SJSA1 (cell line): Measurements from ENCODE around the gene PDE11A. TPM values are rescaled to one million over a fixed set of nuclear protein-coding genes. Genes with fewer than 3 reads are reported as not detected.

Source experiments
- DNase-seq, 2 experiments: peaks; one replicate each; pipeline ENCODE4 v3.0.0-alpha.2; 2015 to 2020; ENCODE audit warnings: low spot score in 2 of 2, low read depth in 1 of 2
- H3K27ac ChIP-seq: fragments of 250-450 bp; sonication (Bioruptor Pico); 2 replicates; pipeline ENCODE4 v1.5.1; 2020; ENCODE audit warnings: mild to moderate bottlenecking, moderate library complexity
- H3K27me3 ChIP-seq: fragments of 250-450 bp; sonication (Bioruptor Pico); replicated peaks from 2 replicates; pipeline ENCODE4 v1.5.1; 2020; ENCODE audit warnings: mild to moderate bottlenecking, moderate library complexity
- H3K36me3 ChIP-seq: fragments of 250-450 bp; sonication (Bioruptor Pico); 2 replicates; pipeline ENCODE4 v1.5.1; 2020; ENCODE audit warnings: mild to moderate bottlenecking
- H3K4me1 ChIP-seq: fragments of 250-450 bp; sonication (Bioruptor Pico); replicated peaks from 2 replicates; pipeline ENCODE4 v1.6.1; 2021; ENCODE audit warnings: mild to moderate bottlenecking
- H3K4me3 ChIP-seq: fragments of 250-450 bp; sonication (Bioruptor Pico); 2 replicates; pipeline ENCODE4 v1.5.1; 2020; ENCODE audit warnings: mild to moderate bottlenecking
- H3K9me3 ChIP-seq: fragments of 250-450 bp; sonication (Bioruptor Pico); replicated peaks from 2 replicates; pipeline ENCODE4 v1.5.1; 2020; ENCODE audit warnings: mild to moderate bottlenecking
- total RNA-seq: library from RNA; depleted of rRNA; stranded (reverse); fragments of >200 nt; shearing (Covaris generic); gene quantifications from 2 replicates; pipeline ENCODE4 v1.2.3, GENCODE V29; 2014

Gene PDE11A
- total RNA-seq, 1 experiment from 2014 or later, result 0.42 TPM

DNA sequence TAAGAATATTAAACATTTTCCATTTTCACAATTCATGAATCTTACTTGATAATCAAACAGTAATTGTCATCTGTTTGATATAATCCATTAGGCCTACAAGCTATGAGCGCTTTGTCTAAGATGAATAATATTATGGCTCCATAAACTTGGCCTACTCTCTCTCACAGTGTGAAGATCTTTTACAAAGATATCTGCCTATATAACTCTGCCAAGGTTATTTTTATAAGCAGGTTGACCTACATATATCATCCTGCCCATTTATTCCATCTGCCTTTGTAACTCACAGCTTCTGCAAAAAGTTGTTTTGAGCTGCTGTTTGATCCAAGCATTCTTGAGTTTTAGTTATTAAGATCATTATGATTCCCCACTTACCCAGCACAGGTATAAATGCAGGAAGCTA lies 158.3 kb downstream of the PDE11A start:
- Histone ChIP-seq H3K36me3 (no peaks in the 10 kb centered on the region), H3K4me3 (no peak overlapping the region), H3K27ac (no peak overlapping the region), H3K4me1 (no peaks in the 10 kb centered on the region), H3K9me3 (no peaks in the 10 kb centered on the region), H3K27me3 (no peaks in the 10 kb centered on the region; the same call in 1 of the 2 replicates)
- no peak for DNase-seq

DNA sequence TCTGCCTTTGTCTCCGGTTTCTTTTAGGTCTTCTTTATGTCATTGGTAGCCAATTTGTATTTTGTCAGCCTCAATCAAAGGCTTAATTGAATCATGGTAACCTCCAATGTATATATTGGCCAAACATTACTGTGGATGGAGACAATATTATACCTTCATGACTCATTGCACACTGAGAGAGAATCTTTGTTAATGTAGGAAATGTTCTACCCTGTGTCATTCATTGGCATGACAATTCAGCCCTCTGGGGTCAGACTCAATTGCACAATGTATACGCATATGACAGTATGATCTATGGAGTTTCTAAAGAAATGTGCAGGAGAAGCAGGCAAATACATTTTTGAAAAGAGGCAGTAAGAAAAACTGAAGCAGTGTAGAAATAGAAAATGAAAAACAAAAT lies 162.6 kb downstream of the PDE11A start:
- Histone ChIP-seq H3K36me3 (no peaks in the 10 kb centered on the region), H3K4me1 (no peaks in the 10 kb centered on the region), H3K9me3 (no peaks in the 10 kb centered on the region), H3K4me3 (no peak overlapping the region), H3K27me3 (no peaks in the 10 kb centered on the region), H3K27ac (no peak overlapping the region)
- DNase-seq, result no peak

DNA sequence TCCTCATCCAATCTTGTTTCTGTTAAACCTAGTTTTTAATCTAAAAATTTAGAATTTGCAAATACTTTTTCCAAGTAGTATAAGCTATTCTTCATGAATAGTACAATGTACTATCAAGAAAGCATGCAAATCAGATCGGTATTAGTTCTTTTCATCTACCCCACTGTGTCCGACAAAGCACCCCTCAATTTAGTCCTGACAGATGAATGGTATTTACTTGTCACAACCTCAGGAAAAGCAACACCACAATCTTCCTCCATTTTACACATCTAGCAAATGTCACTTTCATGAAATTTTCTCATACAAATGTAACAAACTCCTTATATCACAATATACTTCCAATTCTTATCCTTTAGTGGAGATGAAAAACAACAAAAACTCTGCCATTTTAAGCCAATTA lies 163.8 kb downstream of the PDE11A start:
- Histone ChIP-seq H3K27ac (no peak overlapping the region), H3K27me3 (no peaks in the 10 kb centered on the region), H3K9me3 (no peaks in the 10 kb centered on the region), H3K36me3 (no peaks in the 10 kb centered on the region), H3K4me3 (no peak overlapping the region), H3K4me1 (no peaks in the 10 kb centered on the region)
- DNase-seq, result no peak

GRCh38 chr2:177908182-177908581 lies 164.4 kb downstream of the PDE11A start:
- no peak for DNase-seq
- Histone ChIP-seq H3K27ac (no peak overlapping the region), H3K27me3 (no peaks in the 10 kb centered on the region), H3K9me3 (no peaks in the 10 kb centered on the region), H3K4me3 (no peak overlapping the region), H3K36me3 (no peaks in the 10 kb centered on the region), H3K4me1 (no peaks in the 10 kb centered on the region)

DNA sequence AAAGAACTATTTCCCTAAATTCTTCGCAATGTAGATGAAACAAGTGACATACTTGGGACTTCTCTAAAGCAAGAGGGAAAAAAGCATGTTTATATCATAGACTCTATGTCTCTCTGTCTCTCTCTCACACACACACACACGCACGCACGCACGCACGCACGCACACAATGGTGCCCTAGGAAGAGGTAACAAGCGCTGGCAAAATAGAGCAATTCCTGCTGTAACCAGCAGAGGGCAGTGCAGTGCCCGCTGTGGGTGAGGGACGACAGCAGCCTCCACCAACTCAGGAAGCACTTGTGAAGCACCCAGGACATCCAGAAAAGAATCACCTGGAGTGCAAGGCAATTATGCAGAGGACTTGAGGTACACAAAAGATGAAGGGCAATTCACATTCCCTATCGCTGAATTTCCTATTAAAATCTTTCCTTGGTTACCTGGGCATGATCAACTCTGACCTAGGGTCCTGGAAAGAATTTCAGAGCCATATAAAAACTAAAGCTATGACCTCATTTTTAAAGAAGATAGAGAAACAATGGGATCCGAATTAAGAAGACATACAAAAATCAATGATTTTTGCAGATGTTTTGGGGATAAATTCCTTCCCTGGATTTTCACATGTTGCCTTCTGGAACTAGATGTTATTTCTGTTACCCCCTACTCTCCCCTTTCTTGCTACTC lies 166.4 kb downstream of the PDE11A start:
- Histone ChIP-seq H3K9me3 (no peaks in the 10 kb centered on the region), H3K4me3 (no peak overlapping the region), H3K27me3 (peaks cover 3% of the 10 kb centered on the region; the same call in 1 of the 2 replicates), H3K27ac (no peak overlapping the region), H3K36me3 (no peaks in the 10 kb centered on the region), H3K4me1 (no peaks in the 10 kb centered on the region)
- peak; percentile 41 to 55 for DNase-seq

- Histone ChIP-seq H3K27me3 (peaks cover 3% of the 10 kb centered on the region; the same call in 1 of the 2 replicates), H3K9me3 (no peaks in the 10 kb centered on the region), H3K27ac (no peak overlapping the region), H3K4me3 (no peak overlapping the region), H3K36me3 (no peaks in the 10 kb centered on the region), H3K4me1 (no peaks in the 10 kb centered on the region)
- no peak for DNase-seq
Observed at GRCh38 chr2:177905640-177906039, 166.9 kb downstream of the PDE11A start.

GRCh38 chr2:177902395-177903163 lies 170.0 kb downstream of the PDE11A start:
- H3K4me3 ChIP-seq, result no peak overlapping the region
- DNase-seq, result no peak
- no peaks in the 10 kb centered on the region for H3K9me3 ChIP-seq
- no peaks in the 10 kb centered on the region for H3K36me3 ChIP-seq
- H3K4me1 ChIP-seq, result no peaks in the 10 kb centered on the region
- peaks cover 3% of the 10 kb centered on the region; the same call in 1 of the 2 replicates for H3K27me3 ChIP-seq
- no peak overlapping the region for H3K27ac ChIP-seq

DNA sequence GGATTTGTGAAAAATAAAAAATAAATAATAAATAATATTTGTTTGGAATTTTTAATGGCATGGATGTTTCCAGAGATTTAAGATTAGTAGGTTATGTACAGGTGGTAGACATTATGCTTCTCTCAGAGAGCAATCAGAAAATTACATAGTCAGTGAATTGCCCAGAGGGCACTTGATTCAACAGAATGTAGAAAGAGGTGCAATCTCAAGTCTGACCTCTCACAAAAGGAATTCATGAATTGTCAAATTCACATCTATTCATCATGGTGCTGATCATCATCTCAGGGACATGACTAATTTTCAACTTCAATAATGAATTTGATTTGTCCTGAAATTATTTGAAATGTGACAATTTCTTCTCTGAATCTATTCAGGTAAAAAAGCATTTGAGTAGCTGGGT lies 172.5 kb downstream of the PDE11A start:
- DNase-seq, result no peak
- no peaks in the 10 kb centered on the region for H3K36me3 ChIP-seq
- H3K4me1 ChIP-seq, result no peaks in the 10 kb centered on the region
- peaks cover 3% of the 10 kb centered on the region; the same call in 1 of the 2 replicates for H3K27me3 ChIP-seq
- H3K4me3 ChIP-seq, result no peak overlapping the region
- H3K27ac ChIP-seq, result no peak overlapping the region
- H3K9me3 ChIP-seq, result no peaks in the 10 kb centered on the region

DNA sequence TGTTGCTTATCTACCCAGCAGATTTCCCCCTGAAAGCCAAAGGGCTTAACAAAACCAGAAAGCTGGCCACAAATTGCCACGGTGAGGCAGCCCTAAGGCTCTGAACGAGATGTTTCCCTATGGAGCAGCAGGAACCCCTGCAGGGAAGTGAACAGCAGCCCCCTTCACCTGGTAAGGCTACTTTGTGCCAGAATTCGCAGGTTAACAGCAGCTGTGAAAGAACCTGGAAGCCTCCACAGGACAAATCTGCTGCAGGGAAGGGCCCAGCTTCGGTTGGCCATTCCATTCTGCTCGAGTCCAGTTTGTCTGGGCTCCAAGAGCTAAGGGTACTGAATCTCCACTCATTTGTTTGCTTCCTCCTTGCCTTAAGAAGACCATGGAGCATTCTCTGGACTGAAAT lies 175.3 kb downstream of the PDE11A start:
- no peak overlapping the region for H3K4me3 ChIP-seq
- H3K27me3 ChIP-seq, result peaks cover 3% of the 10 kb centered on the region; the same call in 1 of the 2 replicates
- H3K36me3 ChIP-seq, result no peaks in the 10 kb centered on the region
- no peak overlapping the region for H3K27ac ChIP-seq
- no peaks in the 10 kb centered on the region for H3K9me3 ChIP-seq
- H3K4me1 ChIP-seq, result no peaks in the 10 kb centered on the region
- DNase-seq, result no peak

GRCh38 chr2:177896587-177896986 lies 176.0 kb downstream of the PDE11A start:
- no peaks in the 10 kb centered on the region for H3K4me1 ChIP-seq
- no peaks in the 10 kb centered on the region for H3K9me3 ChIP-seq
- DNase-seq, result no peak
- no peaks in the 10 kb centered on the region for H3K36me3 ChIP-seq
- peaks cover 3% of the 10 kb centered on the region; the same call in 1 of the 2 replicates for H3K27me3 ChIP-seq
- no peak overlapping the region for H3K4me3 ChIP-seq
- no peak overlapping the region for H3K27ac ChIP-seq

DNA sequence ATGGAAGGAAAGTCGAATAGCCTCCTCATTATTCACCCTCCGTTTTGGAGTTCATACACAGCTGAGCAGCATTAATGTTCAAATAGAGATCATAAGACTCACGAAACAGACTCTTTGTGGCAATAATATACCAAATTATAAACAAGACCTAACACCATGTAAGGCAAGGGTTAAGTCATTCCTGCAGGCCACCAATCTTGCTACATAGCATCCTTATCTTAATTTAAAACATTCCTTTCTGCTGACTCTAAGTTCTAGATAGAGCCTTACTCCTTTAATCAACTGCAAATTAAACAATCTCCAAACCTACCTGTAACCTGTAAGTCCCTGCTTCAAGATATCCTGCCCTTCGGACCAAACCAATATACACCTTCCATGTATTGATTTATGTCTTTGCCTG lies 178.0 kb downstream of the PDE11A start:
- no peaks in the 10 kb centered on the region for H3K36me3 ChIP-seq
- H3K9me3 ChIP-seq, result no peaks in the 10 kb centered on the region
- H3K4me3 ChIP-seq, result no peak overlapping the region
- no peak overlapping the region for H3K27ac ChIP-seq
- DNase-seq, result no peak
- no peaks in the 10 kb centered on the region for H3K4me1 ChIP-seq
- no peaks in the 10 kb centered on the region for H3K27me3 ChIP-seq

DNA sequence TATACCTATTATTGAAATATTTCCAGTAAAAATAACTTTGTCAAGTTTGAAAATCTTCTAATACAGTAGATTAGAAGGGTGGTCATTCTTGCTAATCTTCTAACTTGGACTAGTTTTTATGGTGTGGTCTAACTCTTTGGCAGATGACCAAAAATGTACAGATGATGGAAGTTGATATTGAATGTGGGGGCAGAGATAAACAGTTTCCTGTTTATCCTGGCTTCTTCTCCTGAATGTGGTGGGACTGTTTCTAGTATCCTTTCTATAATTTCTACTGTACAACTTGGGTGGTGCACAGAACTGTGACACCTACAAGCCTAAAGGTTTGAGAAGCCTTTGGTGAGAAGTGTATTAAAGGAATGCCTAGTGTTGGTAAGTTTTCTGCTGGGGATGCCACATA lies 178.7 kb downstream of the PDE11A start:
- no peaks in the 10 kb centered on the region for H3K4me1 ChIP-seq
- H3K36me3 ChIP-seq, result no peaks in the 10 kb centered on the region
- no peaks in the 10 kb centered on the region for H3K9me3 ChIP-seq
- H3K4me3 ChIP-seq, result no peak overlapping the region
- no peak for DNase-seq
- H3K27me3 ChIP-seq, result no peaks in the 10 kb centered on the region
- no peak overlapping the region for H3K27ac ChIP-seq

DNA sequence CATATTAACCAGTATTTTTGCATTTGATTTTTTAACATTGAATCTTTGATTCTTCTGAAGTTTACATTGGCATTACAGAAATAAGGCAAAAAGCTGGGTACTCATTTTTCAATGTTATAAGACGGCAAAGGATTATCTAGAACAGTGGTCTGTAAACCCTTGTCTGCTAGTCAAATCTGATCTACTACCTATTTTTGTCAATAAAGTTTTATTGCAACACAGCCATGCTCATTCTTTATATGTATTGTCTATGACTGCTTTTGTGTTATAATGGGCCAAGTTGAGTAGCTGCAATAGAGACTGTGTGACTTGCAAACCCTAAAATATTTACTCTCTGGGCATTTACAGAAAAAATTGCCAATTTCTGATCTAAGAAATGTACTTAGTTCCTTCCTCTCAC lies 181.0 kb downstream of the PDE11A start:
- Histone ChIP-seq H3K4me1 (no peaks in the 10 kb centered on the region), H3K9me3 (no peaks in the 10 kb centered on the region), H3K27me3 (no peaks in the 10 kb centered on the region), H3K36me3 (no peaks in the 10 kb centered on the region), H3K27ac (no peak overlapping the region), H3K4me3 (no peak overlapping the region)
- DNase-seq, result no peak

DNA sequence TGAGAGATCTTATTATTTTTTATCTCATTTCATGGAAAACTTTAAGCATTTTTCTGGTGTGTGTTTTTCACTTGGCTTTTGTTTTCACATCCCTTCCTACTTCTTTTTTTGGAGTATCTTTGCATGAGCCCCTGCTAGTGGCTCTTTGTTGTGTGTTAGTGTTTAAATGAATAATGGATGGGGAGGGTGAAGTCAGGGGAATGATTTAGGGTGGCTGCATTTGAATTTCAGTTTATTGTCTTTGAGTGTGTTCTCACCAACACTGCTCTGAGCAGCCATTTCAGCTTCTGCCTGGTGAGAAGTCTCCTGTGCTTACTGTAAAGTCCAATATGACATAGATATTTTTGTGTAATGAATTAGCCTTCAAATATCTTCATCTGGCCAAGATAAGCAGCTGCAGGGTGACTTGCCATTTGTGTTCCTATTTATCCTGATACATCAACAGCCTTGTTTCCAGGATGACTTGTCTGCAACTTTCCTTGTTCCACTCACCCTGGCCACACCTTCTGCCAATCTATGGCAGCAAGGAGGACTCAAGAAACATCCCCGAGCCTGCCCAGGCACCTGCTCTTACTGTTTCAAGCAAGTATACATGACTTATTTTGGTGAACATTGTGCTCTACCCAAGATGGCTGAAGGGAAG lies 182.6 kb downstream of the PDE11A start:
- no peak for DNase-seq
- Histone ChIP-seq H3K4me1 (no peaks in the 10 kb centered on the region), H3K27me3 (no peaks in the 10 kb centered on the region), H3K27ac (no peak overlapping the region), H3K9me3 (no peaks in the 10 kb centered on the region), H3K36me3 (no peaks in the 10 kb centered on the region), H3K4me3 (no peak overlapping the region)
